SK-MEL-5 (cell line): ENCODE measurements around the gene PAX7. TPM values are rescaled to one million over a fixed set of nuclear protein-coding genes. Genes with fewer than 3 reads are reported as not detected.
A peak's percentile ranks its signal among the peaks of the same experiment; 100 is the strongest.

Experiments used
- DNase-seq: peaks from one replicate; pipeline ENCODE4 v3.0.0-alpha.2; 2016; ENCODE audit warnings: low read depth, low spot score
- in situ Hi-C: cut with HindIII; loops from 2 replicates; pipeline ENCODE4 v1.10.0; 2016; ENCODE audit warnings: low sequenced_read_pairs, high pct_unique_total_duplicates, low pct_unique_long_range_greater_than_20kb
- total RNA-seq: library from RNA; depleted of rRNA; stranded (reverse); fragments of >200 nt; shearing (Covaris generic); gene quantifications from 2 replicates; pipeline ENCODE4 v1.2.3, GENCODE V29; 2014

The PAX7 gene
- total RNA-seq, 1 experiment from 2014 or later = not detected

GRCh38 chr1:18649693-18650370 is 19.2 kb downstream of the PAX7 start:
- DNase-seq = peak; percentile 27
- in situ Hi-C loops = no loop called here

- in situ Hi-C loops = no loop called here
- no peak for DNase-seq
Observed at GRCh38 chr1:18651713-18652112, 21.1 kb downstream of the PAX7 start.

DNA sequence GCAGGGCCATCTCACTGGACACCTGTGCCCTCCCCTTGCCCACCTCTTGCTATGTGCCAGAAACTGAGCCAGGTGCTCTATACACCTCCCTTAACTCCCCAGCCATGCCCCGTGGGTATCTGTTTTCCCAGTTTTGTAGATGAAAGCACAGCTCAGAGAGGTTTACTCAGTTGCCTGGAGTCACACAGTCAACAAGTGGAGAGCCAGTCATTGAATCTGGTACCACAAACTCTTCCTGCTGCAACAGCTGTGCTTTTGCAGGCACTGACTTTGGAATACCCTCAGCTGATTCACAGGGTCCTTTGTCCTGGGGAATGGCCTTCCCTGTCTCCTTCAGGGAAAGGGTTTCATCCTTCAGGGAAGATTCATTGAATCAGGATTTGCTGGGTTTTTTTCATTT is 22.1 kb downstream of the PAX7 start:
- in situ Hi-C loops = no loop called here
- no peak for DNase-seq

GRCh38 chr1:18653367-18653766 is 22.7 kb downstream of the PAX7 start:
- DNase-seq = no peak
- in situ Hi-C loops = no loop called here

- in situ Hi-C loops = no loop called here
- DNase-seq = no peak
Observed at GRCh38 chr1:18653916-18654315, 23.3 kb downstream of the PAX7 start.

DNA sequence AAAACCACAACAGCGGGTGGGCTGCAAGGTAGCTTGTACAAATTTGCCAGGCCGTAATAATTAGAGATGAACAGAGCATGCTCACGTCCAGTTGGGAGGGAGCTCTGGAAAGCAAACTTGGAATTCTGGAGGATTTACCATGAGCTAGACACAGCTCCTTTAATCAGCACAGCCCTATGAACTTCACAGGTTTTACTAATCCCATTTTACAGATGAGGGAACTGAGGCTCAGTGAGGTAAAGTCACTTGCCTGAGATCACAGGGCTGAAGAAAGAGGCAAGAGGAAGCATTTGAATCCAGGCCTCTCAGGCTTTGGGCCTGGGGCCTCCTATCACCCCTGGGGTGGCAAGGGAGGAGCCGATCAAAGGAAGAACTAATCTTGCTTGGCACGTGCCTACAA is 24.0 kb downstream of the PAX7 start:
- in situ Hi-C loops = no loop called here
- DNase-seq = no peak

DNA sequence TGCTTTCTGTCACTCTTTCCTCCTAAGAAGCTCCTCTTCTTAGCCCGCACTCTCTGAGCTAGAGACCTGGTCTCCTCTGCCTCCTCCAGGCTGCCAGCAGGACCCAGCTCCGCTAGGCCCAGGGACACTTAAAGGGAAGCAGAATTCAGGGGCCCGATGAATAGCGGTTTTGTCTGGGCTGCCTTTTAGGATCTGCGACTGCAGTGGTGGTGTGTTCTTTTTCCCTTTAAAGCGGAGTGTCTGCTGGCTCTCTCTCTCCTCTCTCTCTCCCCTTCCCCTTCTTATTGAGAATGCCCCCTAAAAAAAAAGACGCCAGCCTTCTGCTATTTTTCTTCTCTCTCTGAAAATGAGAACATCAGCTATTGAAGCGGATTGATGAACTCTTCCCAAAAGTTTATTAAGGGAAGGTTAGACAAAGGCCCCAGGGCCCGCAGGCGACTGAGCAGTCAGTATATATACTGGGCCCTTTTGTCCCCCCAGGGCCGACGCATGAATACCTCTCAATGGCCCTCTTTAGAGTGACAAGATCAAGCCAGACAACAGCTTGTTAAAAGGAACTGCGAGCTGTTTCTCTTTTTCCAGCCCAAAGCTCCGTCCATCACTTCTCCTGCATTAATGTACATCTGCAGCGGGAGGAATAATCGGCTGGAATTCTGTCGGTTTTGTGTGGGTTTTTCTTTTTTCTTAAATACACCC is 27.0 kb downstream of the PAX7 start:
- DNase-seq = no peak
- in situ Hi-C loops = no loop called here

- DNase-seq = no peak
- in situ Hi-C loops = no loop called here
Observed at GRCh38 chr1:18658831-18659230, 28.2 kb downstream of the PAX7 start.

DNA sequence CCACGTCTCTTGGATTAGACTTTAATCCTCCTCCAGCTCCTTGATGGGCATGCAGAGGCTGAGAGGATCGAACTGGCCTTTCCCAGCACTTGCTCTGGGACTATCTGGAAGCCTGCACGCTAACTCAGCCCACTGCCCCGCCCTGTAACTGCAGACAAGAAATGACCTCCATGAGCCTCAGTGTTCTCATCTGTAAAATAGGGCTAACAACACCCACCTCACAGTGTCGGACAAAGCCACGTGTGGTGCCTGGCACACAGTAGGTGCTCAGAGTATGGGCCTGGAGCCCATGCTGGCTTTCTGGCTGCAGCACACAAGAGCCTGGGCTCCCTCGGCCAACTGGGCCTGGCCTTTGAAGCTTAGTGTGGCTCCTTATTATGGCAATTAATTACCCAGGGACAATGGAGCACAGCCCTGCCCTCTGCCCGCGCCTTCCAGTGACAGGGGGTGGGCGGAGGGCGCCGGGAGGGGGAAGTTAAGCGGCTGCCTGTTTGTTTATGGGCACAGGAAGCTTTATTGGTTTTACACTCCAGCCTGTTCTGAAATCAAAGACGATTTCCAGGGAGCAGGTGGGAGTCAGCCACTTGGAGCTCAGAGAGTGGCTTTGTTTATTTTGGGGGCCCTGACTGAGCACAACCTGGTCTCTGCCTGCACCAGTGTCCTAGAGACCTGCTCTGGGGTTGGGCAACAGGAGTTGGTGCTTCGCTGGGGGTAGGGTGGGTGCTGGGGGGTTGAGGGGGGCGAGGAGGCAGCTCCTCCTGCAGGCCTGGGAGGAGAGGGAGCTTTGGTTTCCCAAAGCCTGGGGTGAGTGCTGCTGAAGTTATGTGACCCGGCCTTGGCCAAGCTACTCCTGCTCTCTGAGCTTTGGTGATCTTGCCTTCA is 31.0 kb downstream of the PAX7 start:
- in situ Hi-C loops = no loop called here
- DNase-seq = no peak

GRCh38 chr1:18662286-18662639 is 31.6 kb downstream of the PAX7 start:
- no peak for DNase-seq
- in situ Hi-C loops = no loop called here

DNA sequence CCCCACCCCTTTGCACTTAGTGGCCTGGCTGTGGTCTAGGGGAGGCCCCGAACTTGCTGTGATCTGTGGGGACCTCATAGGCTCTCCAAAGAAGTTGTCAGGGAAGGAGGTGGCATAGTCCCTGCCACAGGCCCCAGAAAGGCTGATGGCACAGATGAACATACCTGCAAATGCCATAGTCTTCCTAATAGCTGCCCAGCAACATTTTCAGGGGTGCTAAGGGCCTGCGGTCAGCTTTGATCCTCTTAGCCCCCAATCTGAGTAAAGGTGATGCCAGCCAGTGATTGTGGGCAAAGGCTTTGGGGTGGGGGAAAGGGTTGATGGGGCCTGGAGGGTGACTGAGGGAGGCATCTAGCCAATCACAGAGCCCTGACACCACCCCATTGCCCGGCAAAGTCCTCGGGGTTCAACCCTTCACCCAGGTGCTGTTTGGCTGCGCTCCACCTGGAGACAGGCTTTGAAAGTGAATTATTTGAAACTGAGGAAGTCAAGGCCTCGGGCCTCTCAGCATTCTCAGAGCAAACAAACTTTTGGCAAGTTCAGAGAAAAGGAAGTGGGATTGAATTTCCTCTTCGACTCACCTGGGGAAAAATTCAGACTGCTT is 35.8 kb downstream of the PAX7 start:
- DNase-seq = no peak
- in situ Hi-C loops = no loop called here

- in situ Hi-C loops = no loop called here
- DNase-seq = no peak
Observed at GRCh38 chr1:18667333-18667732, 36.7 kb downstream of the PAX7 start.

DNA sequence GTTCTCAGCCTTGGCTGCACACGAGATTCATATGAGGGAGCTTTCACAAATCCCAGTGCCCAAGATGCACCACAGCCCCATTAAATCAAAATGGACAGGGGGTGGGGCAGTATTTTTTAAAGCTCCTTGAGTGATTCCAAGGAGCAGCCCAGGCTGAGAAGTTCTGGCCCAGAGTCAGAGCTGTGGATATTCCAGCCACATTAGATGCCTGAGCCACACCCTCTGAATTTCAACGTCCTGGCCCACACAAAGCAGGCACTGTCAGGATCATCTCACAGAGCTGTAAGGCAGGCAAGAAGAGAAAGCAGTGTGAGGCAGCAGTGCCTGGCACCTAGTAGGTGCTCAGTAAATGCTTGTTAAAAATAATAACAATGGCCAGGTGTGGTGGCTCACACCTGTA is 37.4 kb downstream of the PAX7 start:
- no peak for DNase-seq
- in situ Hi-C loops = no loop called here

GRCh38 chr1:18668750-18669404 is 38.2 kb downstream of the PAX7 start:
- in situ Hi-C loops = no loop called here
- DNase-seq = no peak

GRCh38 chr1:18670121-18670867 is 39.6 kb downstream of the PAX7 start:
- in situ Hi-C loops = no loop called here
- no peak for DNase-seq

- in situ Hi-C loops = no loop called here
- no peak for DNase-seq
Observed at GRCh38 chr1:18670868-18671225, 40.2 kb downstream of the PAX7 start.

GRCh38 chr1:18673976-18674375 is 43.3 kb downstream of the PAX7 start:
- peak; percentile 16 for DNase-seq
- in situ Hi-C loops = no loop called here
